Breast epithelium (tissue), 3 donors: ENCODE results near the gene KCTD20.

Experiments
- CTCF ChIP-seq, 3 donors: fragments of 450-650 bp; IDR thresholded peaks; one replicate each; pipeline ENCODE4 v1.5.1; 2016 to 2017; ENCODE audit warnings: antibody characterized with exemption in 3 of 3, mild to moderate bottlenecking in 3 of 3, moderate library complexity in 3 of 3
- POLR2A ChIP-seq: fragments of 450-650 bp; IDR thresholded peaks from one replicate; pipeline ENCODE4 v1.6.1; 2016; ENCODE audit warnings: antibody characterized with exemption, mild to moderate bottlenecking, moderate library complexity
- POLR2AphosphoS5 ChIP-seq, 3 donors: sonication (generic); formaldehyde crosslinking; IDR thresholded peaks; one replicate each; pipeline ENCODE4 v1.6.1; 2017; ENCODE audit warnings: antibody characterized with exemption in 3 of 3

- no peak for TF ChIP-seq POLR2A
- no peak for TF ChIP-seq CTCF (IDR thresholded peaks at IDR 0.05)
- no peak for TF ChIP-seq POLR2AphosphoS5 (IDR thresholded peaks at IDR 0.05)
These were observed 72.0 kb downstream of the KCTD20 start for GRCh38 chr6:36514554-36515456.
